ENCODE data around the gene TUBG2.

Gene TUBG2

DNA sequence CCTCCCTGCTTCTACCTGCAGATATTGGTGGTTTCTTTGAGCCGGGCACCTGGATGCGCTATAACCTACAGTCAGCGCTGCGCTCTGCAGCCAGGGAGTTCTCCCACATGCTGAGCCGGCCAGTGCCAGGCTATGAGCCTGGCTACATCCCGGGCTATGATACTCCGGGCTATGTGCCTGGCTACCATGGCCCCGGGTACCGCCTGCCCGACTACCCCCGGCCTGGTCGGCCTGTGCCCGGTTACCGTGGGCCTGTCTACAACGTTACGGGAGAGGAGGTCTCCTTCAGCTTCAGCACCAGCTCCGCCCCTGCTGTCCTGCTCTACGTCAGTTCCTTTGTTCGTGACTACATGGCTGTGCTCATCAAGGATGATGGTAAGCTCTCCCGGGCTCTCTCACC, 36.4 kb downstream of the TUBG2 start:
- no peak for DNase-seq (ENCODE audit: low read depth, low spot score)

DNA sequence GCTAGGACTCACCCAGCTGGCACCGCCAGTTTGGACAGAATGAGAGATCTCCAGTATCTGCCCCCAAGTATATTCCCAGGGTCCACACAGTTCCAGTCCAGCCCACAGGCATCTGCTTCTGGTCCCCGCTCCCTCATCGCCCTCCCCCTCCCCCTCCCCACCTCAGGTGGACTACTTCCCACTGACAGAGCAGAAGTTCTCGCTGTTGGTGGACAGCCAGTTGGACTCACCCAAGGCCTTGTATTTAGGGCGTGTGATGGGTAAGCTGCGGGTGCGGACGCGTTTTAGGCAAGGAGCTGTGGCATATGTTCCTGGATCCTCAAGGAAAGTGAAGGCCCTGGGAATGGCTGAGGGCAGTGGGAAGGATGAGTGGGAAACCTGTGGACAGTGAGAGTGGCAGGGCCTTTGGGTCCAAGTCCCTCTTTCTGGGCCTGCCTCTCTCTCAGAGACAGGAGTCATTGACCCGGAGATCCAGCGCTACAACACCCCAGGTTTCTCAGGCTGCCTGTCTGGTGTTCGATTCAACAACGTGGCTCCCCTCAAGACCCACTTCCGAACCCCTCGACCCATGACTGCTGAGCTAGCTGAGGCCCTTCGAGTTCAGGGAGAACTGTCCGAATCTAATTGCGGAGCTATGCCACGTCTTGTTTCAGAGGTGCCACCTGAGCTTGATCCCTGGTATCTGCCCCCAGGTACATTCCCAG, 38.2 kb downstream of the TUBG2 start:
- no peak for DNase-seq (ENCODE audit: low read depth, low spot score)

DNA sequence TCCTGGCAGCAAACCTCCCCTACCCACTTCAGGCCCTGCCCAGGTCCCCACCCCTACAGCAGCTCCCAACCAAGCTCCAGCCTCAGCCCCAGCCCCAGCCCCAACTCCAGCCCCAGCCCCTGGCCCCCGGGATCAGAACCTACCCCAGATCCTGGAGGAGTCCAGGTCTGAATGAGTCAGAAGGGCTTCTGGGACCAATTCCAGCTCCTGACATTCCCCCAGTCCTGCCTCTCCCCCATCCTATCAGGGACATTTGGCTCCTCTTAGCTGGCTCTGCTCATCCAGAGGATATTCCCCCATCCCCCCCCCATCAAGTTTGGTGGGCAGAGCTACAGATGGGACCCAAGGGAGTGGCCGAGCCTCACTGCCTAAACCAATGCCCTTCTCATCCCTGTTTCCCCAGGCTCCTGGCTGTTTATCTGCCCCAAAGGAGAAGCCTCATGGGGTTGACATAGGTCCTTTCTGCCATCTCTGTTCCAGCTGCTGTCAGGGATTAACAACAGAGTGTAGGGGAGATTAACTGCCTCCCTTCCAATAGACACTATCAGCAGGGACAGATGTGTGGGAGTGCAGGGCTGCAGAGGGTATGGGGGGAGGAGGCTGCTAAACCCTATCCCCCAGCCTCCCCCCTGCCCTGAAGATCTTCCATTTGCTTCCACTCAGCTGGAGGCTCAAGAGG, 39.8 kb downstream of the TUBG2 start:
- no peak for DNase-seq (ENCODE audit: low read depth, low spot score)

DNA sequence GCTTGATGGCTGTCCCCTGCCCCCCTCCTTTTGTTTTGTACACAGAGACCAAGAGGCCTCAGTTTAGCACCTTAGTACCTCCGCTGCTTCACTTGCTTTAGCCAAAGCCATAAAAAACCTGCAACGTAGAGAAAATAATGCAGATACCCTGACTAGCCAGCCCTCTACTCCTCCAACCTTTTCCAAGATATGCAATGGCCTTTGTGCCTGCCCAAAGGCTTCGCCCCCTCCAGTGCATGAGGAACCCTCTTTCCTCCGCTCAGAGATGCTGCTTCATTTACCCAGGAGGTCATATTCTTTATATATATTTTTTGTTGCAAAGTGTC, 40.3 kb downstream of the TUBG2 start:
- DNase-seq (ENCODE audit: low read depth, low spot score), result no peak

DNA sequence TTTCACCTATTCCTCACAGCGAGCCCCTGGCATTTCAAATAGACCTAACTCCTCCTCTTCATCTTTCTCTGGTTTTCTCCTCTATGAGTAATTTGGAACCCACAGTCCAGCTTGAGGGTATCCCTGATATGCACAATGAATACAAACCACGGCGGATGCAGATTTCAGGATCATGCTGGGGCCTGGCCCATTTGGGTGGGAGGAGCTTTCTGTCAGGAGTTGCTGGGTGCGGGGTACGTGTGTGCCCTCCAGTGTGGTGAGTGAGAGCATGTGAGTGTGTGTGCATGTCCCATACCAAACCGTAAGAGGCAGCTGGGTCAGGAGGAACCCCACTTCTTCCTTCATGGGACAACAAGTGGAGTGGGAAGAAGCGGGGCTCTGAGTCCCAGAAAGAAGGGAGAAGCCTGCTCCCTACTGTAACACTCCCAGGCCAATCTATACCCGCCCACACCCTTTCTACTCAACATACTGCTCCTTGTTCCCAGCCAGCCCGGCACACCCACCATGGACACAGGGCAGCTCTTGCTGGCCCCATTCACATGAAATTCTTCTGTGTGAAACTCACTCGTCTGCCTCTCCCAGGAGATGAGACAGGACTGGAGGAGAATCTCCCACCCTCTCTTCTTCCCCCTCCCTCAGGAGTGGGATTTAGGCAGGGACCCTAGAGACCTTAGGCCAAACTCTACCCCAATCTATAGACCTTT, 41.7 kb downstream of the TUBG2 start:
- DNase-seq (ENCODE audit: low read depth, low spot score), result no peak

DNA sequence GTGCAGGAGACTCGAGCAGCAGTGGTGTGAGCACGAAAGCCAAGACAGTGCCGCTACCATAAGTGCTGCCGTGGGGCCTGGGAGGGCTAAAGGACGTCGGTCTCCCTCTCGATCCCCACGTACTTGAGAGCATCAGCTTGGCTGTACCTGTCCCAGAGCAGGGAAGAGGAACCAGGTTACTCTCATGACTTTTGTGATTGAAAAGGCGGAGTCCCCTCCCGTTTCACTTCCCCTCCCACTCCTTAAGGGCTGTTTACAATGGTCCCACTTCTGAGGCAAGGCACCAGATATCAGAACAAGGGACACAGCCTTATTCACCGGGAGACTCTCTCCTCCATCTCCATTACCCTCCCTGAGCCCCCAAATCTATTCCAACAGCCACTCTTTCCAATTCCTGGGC, 43.4 kb downstream of the TUBG2 start:
- no peak for DNase-seq (ENCODE audit: low read depth, low spot score)

DNA sequence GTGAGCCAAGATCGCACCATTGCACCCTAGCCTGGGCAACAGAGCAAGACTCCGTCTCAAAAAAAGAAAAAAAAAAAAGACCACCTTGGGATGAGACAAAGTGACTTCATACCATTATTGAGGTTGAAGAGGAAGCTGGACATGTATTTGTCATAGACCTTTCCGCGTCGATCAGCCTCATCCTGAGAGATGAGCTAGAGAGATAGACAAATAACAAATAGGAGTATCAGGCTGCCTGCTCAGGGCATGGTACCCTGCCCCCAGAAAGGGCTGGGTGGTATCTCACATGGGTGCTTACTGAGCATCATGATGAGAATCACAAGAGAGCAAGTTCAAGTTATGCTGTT, 45.4 kb downstream of the TUBG2 start:
- DNase-seq (ENCODE audit: low read depth, low spot score), result no peak

DNA sequence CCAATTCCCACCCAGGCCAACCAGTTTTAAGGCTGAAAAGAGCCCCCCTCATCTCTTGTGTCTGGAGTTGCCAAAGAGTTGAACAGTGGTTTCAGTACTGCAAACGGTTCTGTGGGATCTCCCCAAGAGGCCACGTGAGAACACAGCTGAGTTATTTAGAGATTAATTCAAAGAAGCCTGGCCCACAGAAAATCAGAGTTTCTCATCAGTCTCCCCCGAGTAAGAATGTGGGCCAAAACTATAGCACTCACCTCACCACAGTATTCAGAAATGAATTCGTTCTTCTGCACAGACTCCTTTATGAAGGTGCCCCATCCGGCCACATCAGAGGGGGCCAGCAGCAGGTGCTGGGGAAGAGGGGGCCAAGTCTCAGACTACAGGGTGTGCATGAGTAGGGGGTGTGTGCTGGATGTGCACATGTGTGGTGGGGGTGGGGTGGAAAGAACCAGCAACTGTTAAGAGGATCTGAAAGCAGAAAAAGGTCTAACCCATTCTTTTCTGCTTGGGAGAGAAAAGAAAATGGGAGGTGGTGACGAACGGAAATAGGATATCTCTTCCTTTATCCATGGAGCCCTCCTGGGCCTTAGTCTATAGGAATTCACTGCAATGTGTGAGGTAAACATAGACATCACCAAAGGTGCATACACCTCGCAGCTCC, 45.9 kb downstream of the TUBG2 start:
- no peak for DNase-seq (ENCODE audit: low read depth, low spot score)

DNA sequence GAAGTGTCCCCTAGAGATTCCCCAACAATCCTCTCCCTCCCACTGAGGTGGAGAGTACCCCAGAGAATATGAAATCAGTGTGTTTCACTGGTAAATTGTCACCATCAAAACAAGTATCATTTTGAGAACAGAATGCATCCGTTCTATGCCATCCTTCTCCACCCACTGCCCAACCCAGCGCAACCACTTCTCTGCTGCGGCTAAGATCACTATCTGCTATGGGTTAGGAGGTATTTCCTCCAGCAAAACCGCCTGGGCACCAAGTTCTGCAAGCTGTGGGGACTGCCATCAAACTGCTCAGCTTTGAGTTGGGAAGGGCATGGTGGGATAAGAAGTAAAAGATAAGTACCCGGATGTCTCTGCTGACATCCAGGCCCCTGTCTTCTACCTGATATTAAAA, 47.6 kb downstream of the TUBG2 start:
- DNase-seq (ENCODE audit: low read depth, low spot score), result no peak

DNA sequence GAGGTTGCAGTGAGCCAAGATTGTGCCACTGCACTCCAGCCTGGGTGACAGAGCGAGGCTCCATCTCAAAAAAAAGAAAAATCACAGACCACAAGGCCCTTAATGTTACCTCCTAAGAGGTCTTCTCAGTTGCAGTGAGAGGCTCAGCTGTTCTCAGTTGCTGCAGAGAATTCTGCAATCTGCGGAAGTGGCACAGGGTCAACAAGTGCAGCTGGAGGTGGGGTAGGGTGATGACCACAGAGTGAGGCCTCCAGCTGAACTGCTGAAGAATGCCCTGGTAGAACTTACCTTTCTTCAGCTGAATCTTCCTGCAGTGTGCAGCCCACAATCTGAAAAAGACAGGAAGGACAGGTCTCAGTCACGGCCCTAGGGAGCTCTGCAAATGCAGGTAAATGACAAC, 49.5 kb downstream of the TUBG2 start:
- no peak for DNase-seq (ENCODE audit: low read depth, low spot score)

DNA sequence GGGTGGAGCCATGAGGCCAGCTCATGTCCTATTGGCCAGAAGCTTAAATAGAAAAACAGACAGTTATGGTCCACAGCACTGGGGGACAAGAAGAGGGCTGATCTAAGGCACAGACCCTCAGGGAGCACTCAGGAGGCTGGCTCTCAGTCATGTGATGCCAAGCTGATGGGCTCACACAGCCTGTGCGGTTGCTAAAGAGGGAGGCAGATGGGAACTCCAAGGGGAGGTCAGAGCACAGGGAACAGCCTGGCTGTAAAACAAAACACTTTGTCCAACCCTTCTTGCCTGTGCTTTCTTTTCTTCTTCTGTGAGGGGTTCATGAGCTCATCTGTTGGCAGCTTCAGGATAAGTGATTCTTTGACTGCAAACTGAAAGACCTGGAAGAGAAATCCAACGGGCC, 50.5 kb downstream of the TUBG2 start:
- no peak for DNase-seq (ENCODE audit: low read depth, low spot score)

Measured in ELF-1 (cell line).